ENCODE results near the gene FCHO2. TPM values are rescaled to one million over a fixed set of nuclear protein-coding genes. Genes with fewer than 3 reads are reported as not detected.

FCHO2 gene
- total RNA-seq, 1 experiment from 2014 or later, result 20.6 TPM

- H3K36me3 Mint-ChIP-seq (ENCODE audit: insufficient read depth, unreplicated experiment), result no peaks in the 10 kb centered on the region
These were observed 6.4 kb upstream of the FCHO2 start for GRCh38 chr5:72949481-72949880.

GRCh38 chr5:72951671-72952468 is 4.0 kb upstream of the FCHO2 start:
- POLR2A ChIA-PET, result no interaction called here
- Histone ChIP-seq H3K27me3 (replicated peaks; ENCODE audit: control insufficient read depth, insufficient read depth, low read length) (no peaks in the 10 kb centered on the region), H3K4me3 (ENCODE audit: low read depth, low read length) (no peak overlapping the region), H3K4me1 (peaks cover 7% of the 10 kb centered on the region; the same call in 1 of the 2 replicates), H3K9me3 (no peaks in the 10 kb centered on the region; the same call in 1 of the 2 replicates), H3K36me3 (ENCODE audit: control insufficient read depth, insufficient read depth, low read length) (no peaks in the 10 kb centered on the region)
- H3K27me3 Mint-ChIP-seq (ENCODE audit: insufficient read depth, unreplicated experiment), result peaks cover 3% of the 10 kb centered on the region
- BruUV-seq (replicated peaks), result no TSS peak
- H3K36me3 Mint-ChIP-seq (ENCODE audit: insufficient read depth, unreplicated experiment), result peaks cover 18% of the 10 kb centered on the region
- no peaks in the 10 kb centered on the region for H3K4me1 Mint-ChIP-seq (ENCODE audit: low read depth, unreplicated experiment)
- H3K27ac Mint-ChIP-seq (ENCODE audit: unreplicated experiment), result no peak overlapping the region
- intact Hi-C loops (cut with micrococcal nuclease; ENCODE audit: unreplicated experiment), result loop anchor here (10.0 kb wide), 1 partner anchor 253 kb away; no protein-coding TSS in a partner anchor
- H3K9me3 Mint-ChIP-seq (ENCODE audit: unreplicated experiment), result no peaks in the 10 kb centered on the region
- CTCF ChIA-PET, result no interaction called here
- TF ChIP-seq CTCF (IDR thresholded peaks at IDR 0.05; ENCODE audit: insufficient read depth in 1 of 2, low read depth in 1 of 2, low read length in 1 of 2, severe bottlenecking in 1 of 2, unreplicated experiment in 1 of 2), result no peak
- no peak overlapping the region for H3K4me3 Mint-ChIP-seq (ENCODE audit: unreplicated experiment)
- no peak for DNase-seq

More at GRCh38 chr5:72949481-72949880, 6.4 kb upstream of the FCHO2 start:
- POLR2A ChIA-PET, result no interaction called here
- no peaks in the 10 kb centered on the region; the same call in 1 of the 2 replicates for H3K9me3 ChIP-seq
- H3K27me3 Mint-ChIP-seq (ENCODE audit: insufficient read depth, unreplicated experiment), result peaks cover 10% of the 10 kb centered on the region
- H3K9me3 Mint-ChIP-seq (ENCODE audit: unreplicated experiment), result no peaks in the 10 kb centered on the region
- no peak for DNase-seq
- no peak overlapping the region for H3K4me3 ChIP-seq (ENCODE audit: low read depth, low read length)
- CTCF ChIA-PET, result no interaction called here
- BruUV-seq (replicated peaks), result no TSS peak
- peaks cover 7% of the 10 kb centered on the region; the same call in 1 of the 2 replicates for H3K4me1 ChIP-seq
- TF ChIP-seq CTCF (IDR thresholded peaks at IDR 0.05; ENCODE audit: insufficient read depth in 1 of 2, low read depth in 1 of 2, low read length in 1 of 2, severe bottlenecking in 1 of 2, unreplicated experiment in 1 of 2), result no peak
- intact Hi-C loops (cut with micrococcal nuclease; ENCODE audit: unreplicated experiment), result no loop called here
- H3K27me3 ChIP-seq (replicated peaks; ENCODE audit: control insufficient read depth, insufficient read depth, low read length), result no peaks in the 10 kb centered on the region
- no peaks in the 10 kb centered on the region for H3K4me1 Mint-ChIP-seq (ENCODE audit: low read depth, unreplicated experiment)
- H3K27ac Mint-ChIP-seq (ENCODE audit: unreplicated experiment), result no peak overlapping the region
- H3K4me3 Mint-ChIP-seq (ENCODE audit: unreplicated experiment), result no peak overlapping the region
- no peaks in the 10 kb centered on the region for H3K36me3 ChIP-seq (ENCODE audit: control insufficient read depth, insufficient read depth, low read length)

GRCh38 chr5:72954389-72954788 is 1.5 kb upstream of the FCHO2 start:
- peak overlapping the region; percentile 100 for H3K4me3 Mint-ChIP-seq (ENCODE audit: unreplicated experiment)
- ChIA-PET CTCF (interaction anchor here (1.5 to 2.4 kb wide), 2 partner anchors 247 to 262 kb away, joined by 5 to 9 read pairs; no protein-coding TSS in a partner anchor), POLR2A (no interaction called here)
- BruUV-seq (replicated peaks), result no TSS peak
- peaks cover 18% of the 10 kb centered on the region for H3K36me3 Mint-ChIP-seq (ENCODE audit: insufficient read depth, unreplicated experiment)
- H3K9me3 Mint-ChIP-seq (ENCODE audit: unreplicated experiment), result no peaks in the 10 kb centered on the region
- H3K9me3 ChIP-seq, result no peaks in the 10 kb centered on the region
- H3K4me3 ChIP-seq (ENCODE audit: low read depth, low read length), result no peak overlapping the region
- peaks cover 14% of the 10 kb centered on the region for H3K4me1 Mint-ChIP-seq (ENCODE audit: low read depth, unreplicated experiment)
- H3K27me3 ChIP-seq (replicated peaks; ENCODE audit: control insufficient read depth, insufficient read depth, low read length), result no peaks in the 10 kb centered on the region
- H3K27me3 Mint-ChIP-seq (ENCODE audit: insufficient read depth, unreplicated experiment), result no peaks in the 10 kb centered on the region
- H3K27ac Mint-ChIP-seq (ENCODE audit: unreplicated experiment), result peak overlapping the region; percentile 95
- H3K4me1 ChIP-seq, result peaks cover 11% of the 10 kb centered on the region; the same call in 1 of the 2 replicates
- H3K36me3 ChIP-seq (ENCODE audit: control insufficient read depth, insufficient read depth, low read length), result no peaks in the 10 kb centered on the region
- intact Hi-C loops (cut with micrococcal nuclease; ENCODE audit: unreplicated experiment), result loop anchor here (2.0 to 10.0 kb wide), 3 partner anchors 14 to 250 kb away; no protein-coding TSS in a partner anchor
- TF ChIP-seq CTCF (IDR thresholded peaks at IDR 0.05; ENCODE audit: insufficient read depth in 1 of 2, low read depth in 1 of 2, low read length in 1 of 2, severe bottlenecking in 1 of 2, unreplicated experiment in 1 of 2), result no peak
- no peak for DNase-seq
